ENCODE data around the gene PON2.

- no peak for TF ChIP-seq CTCF (IDR thresholded peaks at IDR 0.05)
- no peak for TF ChIP-seq POLR2A (IDR thresholded peaks at IDR 0.05)
- TF ChIP-seq POLR2AphosphoS5 (IDR thresholded peaks at IDR 0.05) = no peak
Observed at GRCh38 chr7:95482424-95482823, 47.6 kb upstream of the PON2 start.

Measured in upper lobe of left lung (tissue), 4 donors.